ENCODE data around the gene GLT1D1. TPM values are rescaled to one million over a fixed set of nuclear protein-coding genes. Genes with fewer than 3 reads are reported as not detected.

Gene GLT1D1
- total and polyA plus RNA-seq, 2 donors (not counting 1 experiment from before 2014, with no cell fraction given), result under 0.01 TPM; not detected in 1

- H2AFZ ChIP-seq (ENCODE audit: low read length), result no peak overlapping the region
- H4K20me1 ChIP-seq (ENCODE audit: control insufficient read depth, extremely low read depth, insufficient read depth, low read length), result no peaks in the 10 kb centered on the region
- no peak overlapping the region for H3K9ac ChIP-seq (ENCODE audit: insufficient read depth, low read length)
- no peak overlapping the region for H3K27ac ChIP-seq (ENCODE audit: insufficient read depth, low read length)
- TF ChIP-seq CTCF (conservative IDR thresholded peaks at IDR 0.05 in 1 of 2, IDR thresholded peaks at IDR 0.05 in 1 of 2; ENCODE audit: low read depth in 1 of 2, low read length in 2 of 2) (no peak), EZH2 (IDR thresholded peaks at IDR 0.05; ENCODE audit: low read length, missing control alignments) (no peak)
- no peaks in the 10 kb centered on the region for H3K9me3 ChIP-seq (ENCODE audit: control insufficient read depth, insufficient read depth, low read depth, low read length)
- H3K79me2 ChIP-seq (ENCODE audit: control insufficient read depth, insufficient read depth, low read length), result no peaks in the 10 kb centered on the region
- no peaks in the 10 kb centered on the region for H3K4me1 ChIP-seq (ENCODE audit: control insufficient read depth, extremely low read depth, insufficient read depth, low read length)
- no peak for DNase-seq (ENCODE audit: low read depth in 2 of 2)
- no peaks in the 10 kb centered on the region for H3K27me3 ChIP-seq (ENCODE audit: control insufficient read depth, insufficient read depth, low read length)
- no peaks in the 10 kb centered on the region for H3K36me3 ChIP-seq (ENCODE audit: control insufficient read depth, insufficient read depth, low read length)
- no peak overlapping the region for H3K4me3 ChIP-seq (replicated peaks in 1 of 4; ENCODE audit: control extremely low read depth in 1 of 4, insufficient read depth in 1 of 4, low read depth in 3 of 4, low read length in 4 of 4)
- no peak overlapping the region for H3K4me2 ChIP-seq (ENCODE audit: extremely low read depth, insufficient read depth, low read length)
Measured at GRCh38 chr12:128940090-128940888, 87.0 kb downstream of the GLT1D1 start.

- no peaks in the 10 kb centered on the region for H4K20me1 ChIP-seq (ENCODE audit: control insufficient read depth, extremely low read depth, insufficient read depth, low read length)
- TF ChIP-seq CTCF (conservative IDR thresholded peaks at IDR 0.05 in 1 of 2, IDR thresholded peaks at IDR 0.05 in 1 of 2; ENCODE audit: low read depth in 1 of 2, low read length in 2 of 2) (no peak), EZH2 (IDR thresholded peaks at IDR 0.05; ENCODE audit: low read length, missing control alignments) (no peak)
- no peak overlapping the region for H3K4me2 ChIP-seq (ENCODE audit: extremely low read depth, insufficient read depth, low read length)
Measured at GRCh38 chr12:128940974-128941373, 87.7 kb downstream of the GLT1D1 start.

GRCh38 chr12:128942960-128943477, 89.7 kb downstream of the GLT1D1 start:
- TF ChIP-seq CTCF (conservative IDR thresholded peaks at IDR 0.05 in 1 of 2, IDR thresholded peaks at IDR 0.05 in 1 of 2; ENCODE audit: low read depth in 1 of 2, low read length in 2 of 2) (no peak), EZH2 (IDR thresholded peaks at IDR 0.05; ENCODE audit: low read length, missing control alignments) (no peak)
- Histone ChIP-seq H2AFZ (ENCODE audit: low read length) (no peak overlapping the region), H3K36me3 (ENCODE audit: control insufficient read depth, insufficient read depth, low read length) (no peaks in the 10 kb centered on the region), H3K4me3 (replicated peaks in 1 of 4; ENCODE audit: control extremely low read depth in 1 of 4, insufficient read depth in 1 of 4, low read depth in 3 of 4, low read length in 4 of 4) (no peak overlapping the region), H3K4me2 (ENCODE audit: extremely low read depth, insufficient read depth, low read length) (no peak overlapping the region), H3K79me2 (ENCODE audit: control insufficient read depth, insufficient read depth, low read length) (no peaks in the 10 kb centered on the region), H3K27me3 (ENCODE audit: control insufficient read depth, insufficient read depth, low read length) (no peaks in the 10 kb centered on the region), H3K9ac (ENCODE audit: insufficient read depth, low read length) (no peak overlapping the region), H4K20me1 (ENCODE audit: control insufficient read depth, extremely low read depth, insufficient read depth, low read length) (no peaks in the 10 kb centered on the region), H3K9me3 (ENCODE audit: control insufficient read depth, insufficient read depth, low read depth, low read length) (no peaks in the 10 kb centered on the region), H3K27ac (ENCODE audit: insufficient read depth, low read length) (no peak overlapping the region), H3K4me1 (ENCODE audit: control insufficient read depth, extremely low read depth, insufficient read depth, low read length) (no peaks in the 10 kb centered on the region)
- DNase-seq (ENCODE audit: low read depth in 2 of 2), result no peak

More at GRCh38 chr12:128940974-128941373, 87.7 kb downstream of the GLT1D1 start:
- Histone ChIP-seq H3K4me3 (replicated peaks in 1 of 4; ENCODE audit: control extremely low read depth in 1 of 4, insufficient read depth in 1 of 4, low read depth in 3 of 4, low read length in 4 of 4) (no peak overlapping the region), H2AFZ (ENCODE audit: low read length) (no peak overlapping the region), H3K9me3 (ENCODE audit: control insufficient read depth, insufficient read depth, low read depth, low read length) (no peaks in the 10 kb centered on the region), H3K27ac (ENCODE audit: insufficient read depth, low read length) (no peak overlapping the region), H3K27me3 (ENCODE audit: control insufficient read depth, insufficient read depth, low read length) (no peaks in the 10 kb centered on the region), H3K36me3 (ENCODE audit: control insufficient read depth, insufficient read depth, low read length) (no peaks in the 10 kb centered on the region), H3K79me2 (ENCODE audit: control insufficient read depth, insufficient read depth, low read length) (no peaks in the 10 kb centered on the region), H3K9ac (ENCODE audit: insufficient read depth, low read length) (no peak overlapping the region), H3K4me1 (ENCODE audit: control insufficient read depth, extremely low read depth, insufficient read depth, low read length) (no peaks in the 10 kb centered on the region)
- no peak for DNase-seq (ENCODE audit: low read depth in 2 of 2)

Measured in fibroblast of lung (primary cell).